NCI-H2081 (cell line): ENCODE measurements around the gene ATF7IP2.
"Not testable (repeated sequence)": the region's sequence is repeated elsewhere in the genome, so short reads cannot be mapped to it uniquely, and the experiment has no call there.

ENCODE experiments used
- DNase-seq, 2 experiments: peaks; one replicate each; lab custom pipeline; 2025; lab: John Stamatoyannopoulos, UW

The ATF7IP2 gene

GRCh38 chr16:10452208-10453158 lies 66.6 kb downstream of the ATF7IP2 start:
- not testable (repeated sequence) for DNase-seq

- no peak for DNase-seq
Observed at GRCh38 chr16:10453159-10453510, 67.3 kb downstream of the ATF7IP2 start.

- DNase-seq = no peak
Observed at GRCh38 chr16:10465821-10466220, 80.0 kb downstream of the ATF7IP2 start.

GRCh38 chr16:10466313-10466712 lies 80.5 kb downstream of the ATF7IP2 start:
- DNase-seq = no peak

GRCh38 chr16:10466861-10467260 lies 81.0 kb downstream of the ATF7IP2 start:
- no peak for DNase-seq

GRCh38 chr16:10476636-10477035 lies 90.8 kb downstream of the ATF7IP2 start:
- DNase-seq = not testable (repeated sequence)

- no peak for DNase-seq
Observed at GRCh38 chr16:10480151-10480550, 94.3 kb downstream of the ATF7IP2 start.

GRCh38 chr16:10485159-10485558 lies 99.3 kb downstream of the ATF7IP2 start:
- DNase-seq = no peak

GRCh38 chr16:10485698-10486382 lies 100.0 kb downstream of the ATF7IP2 start:
- DNase-seq = no peak

GRCh38 chr16:10490141-10490540 lies 104.3 kb downstream of the ATF7IP2 start:
- no peak for DNase-seq

- DNase-seq = no peak
Observed at GRCh38 chr16:10493276-10493675, 107.4 kb downstream of the ATF7IP2 start.

GRCh38 chr16:10494343-10495030 lies 108.6 kb downstream of the ATF7IP2 start:
- DNase-seq = no peak

- no peak for DNase-seq
Observed at GRCh38 chr16:10495031-10495345, 109.1 kb downstream of the ATF7IP2 start.

- DNase-seq = no peak
Observed at GRCh38 chr16:10497132-10498101, 111.6 kb downstream of the ATF7IP2 start.

GRCh38 chr16:10500582-10500981 lies 114.7 kb downstream of the ATF7IP2 start:
- no peak for DNase-seq

- DNase-seq = no peak
Observed at GRCh38 chr16:10501016-10501607, 115.3 kb downstream of the ATF7IP2 start.

GRCh38 chr16:10502776-10503175 lies 116.9 kb downstream of the ATF7IP2 start:
- no peak for DNase-seq

GRCh38 chr16:10504404-10504885 lies 118.6 kb downstream of the ATF7IP2 start:
- DNase-seq = no peak

GRCh38 chr16:10505286-10505685 lies 119.4 kb downstream of the ATF7IP2 start:
- DNase-seq = not testable (repeated sequence)

GRCh38 chr16:10509534-10510025 lies 123.7 kb downstream of the ATF7IP2 start:
- DNase-seq = peak; percentile 53 to 64

GRCh38 chr16:10510279-10510678 lies 124.4 kb downstream of the ATF7IP2 start:
- DNase-seq = no peak
